ENCODE data around the gene FSTL4. TPM values are rescaled to one million over a fixed set of nuclear protein-coding genes. Genes with fewer than 3 reads are reported as not detected.

The FSTL4 gene
- 0.10 and 1.1 TPM in 2 replicates for total RNA-seq (2014; rRNA removed; shearing (Covaris generic))

GRCh38 chr5:133612249-133612860 is at the start of gene FSTL4:
TSS of gene FSTL4 (minus strand) at chr5:133612541.
- no peak for DNase-seq (ENCODE audit: low spot score)

- no peak for DNase-seq (ENCODE audit: low spot score)
Observed at GRCh38 chr5:133661389-133661788, 49.0 kb upstream of the FSTL4 start.

GRCh38 chr5:133658327-133658726 is 46.0 kb upstream of the FSTL4 start:
- no peak for DNase-seq (ENCODE audit: low spot score)

- no peak for DNase-seq (ENCODE audit: low spot score)
Observed at GRCh38 chr5:133657036-133657435, 44.7 kb upstream of the FSTL4 start.

- no peak for DNase-seq (ENCODE audit: low spot score)
Observed at GRCh38 chr5:133655966-133656365, 43.6 kb upstream of the FSTL4 start.

- DNase-seq (ENCODE audit: low spot score): no peak
Observed at GRCh38 chr5:133653760-133654049, 41.4 kb upstream of the FSTL4 start.

- DNase-seq (ENCODE audit: low spot score): no peak
Observed at GRCh38 chr5:133652951-133653759, 40.8 kb upstream of the FSTL4 start.

GRCh38 chr5:133644000-133644865 is 31.9 kb upstream of the FSTL4 start:
- DNase-seq (ENCODE audit: low spot score): no peak

- no peak for DNase-seq (ENCODE audit: low spot score)
Observed at GRCh38 chr5:133643365-133643764, 31.0 kb upstream of the FSTL4 start.

GRCh38 chr5:133642153-133642722 is 29.9 kb upstream of the FSTL4 start:
- no peak for DNase-seq (ENCODE audit: low spot score)

- DNase-seq (ENCODE audit: low spot score): no peak
Observed at GRCh38 chr5:133641683-133642082, 29.3 kb upstream of the FSTL4 start.

- DNase-seq (ENCODE audit: low spot score): no peak
Observed at GRCh38 chr5:133639850-133640528, 27.6 kb upstream of the FSTL4 start.

GRCh38 chr5:133638436-133638835 is 26.1 kb upstream of the FSTL4 start:
- no peak for DNase-seq (ENCODE audit: low spot score)

GRCh38 chr5:133637206-133637605 is 24.9 kb upstream of the FSTL4 start:
- no peak for DNase-seq (ENCODE audit: low spot score)

- DNase-seq (ENCODE audit: low spot score): peak; percentile 79
Observed at GRCh38 chr5:133635051-133635450, 22.7 kb upstream of the FSTL4 start.

- DNase-seq (ENCODE audit: low spot score): peak; percentile 28
Observed at GRCh38 chr5:133627180-133627579, 14.8 kb upstream of the FSTL4 start.

- DNase-seq (ENCODE audit: low spot score): no peak
Observed at GRCh38 chr5:133624316-133624715, 12.0 kb upstream of the FSTL4 start.

GRCh38 chr5:133618141-133618540 is 5.8 kb upstream of the FSTL4 start:
- no peak for DNase-seq (ENCODE audit: low spot score)

GRCh38 chr5:133613743-133614142 is 1.4 kb upstream of the FSTL4 start:
- DNase-seq (ENCODE audit: low spot score): no peak

GRCh38 chr5:133613184-133613583 is 843 bp upstream of the FSTL4 start:
- no peak for DNase-seq (ENCODE audit: low spot score)

GRCh38 chr5:133611357-133612248 is 738 bp downstream of the FSTL4 start:
- no peak for DNase-seq (ENCODE audit: low spot score)

All from A172 (cell line).